ENCODE data around the gene CDKN2B. TPM values are rescaled to one million over a fixed set of nuclear protein-coding genes. Genes with fewer than 3 reads are reported as not detected.
A peak's percentile ranks its signal among the peaks of the same experiment; 100 is the strongest.

The CDKN2B gene
- total RNA-seq, 2 experiments from 2014 or later, result not detected

GRCh38 chr9:21974722-21975409 is 34.2 kb downstream of the CDKN2B start:
- Mint-ChIP-seq H3K27ac (no peak overlapping the region), H3K9me3 (peaks cover 6% of the 10 kb centered on the region), H3K36me3 (ENCODE audit: low read depth) (peaks cover 4% of the 10 kb centered on the region), H3K4me1 (ENCODE audit: low read depth) (peaks cover 22% of the 10 kb centered on the region), H3K4me3 (peak overlapping the region; percentile 83), H3K27me3 (peaks cover 98% of the 10 kb centered on the region)
- ChIA-PET CTCF (interaction anchor here (1.2 kb wide), 1 partner anchor 34 kb away, joined by 3 read pairs; no protein-coding TSS in a partner anchor), POLR2A (interaction anchor here (1.4 to 1.7 kb wide), 2 partner anchors 7 to 55 kb away, joined by 3 read pairs; no protein-coding TSS in a partner anchor)
- peaks cover 14 to 31% of the 10 kb centered on the region in 2 experiments for H3K9me3 ChIP-seq (ENCODE audit: control insufficient read depth in 1 of 2, insufficient read depth in 1 of 2, low read length in 2 of 2)
- H3K27me3 ChIP-seq (ENCODE audit: control insufficient read depth in 1 of 2, insufficient read depth in 2 of 2, low read length in 2 of 2), result peaks cover 81 to 99% of the 10 kb centered on the region in 2 experiments
- H3K4me1 ChIP-seq (ENCODE audit: insufficient read depth, low read length), result peaks cover 28% of the 10 kb centered on the region
- DNase-seq (peak in 5 of 14 experiments; percentile 21 to 59 (median 51)), ATAC-seq (ENCODE audit: poor library complexity) (peak; percentile 72)
- no peaks in the 10 kb centered on the region for H3K36me3 ChIP-seq (ENCODE audit: insufficient read depth, low read length)
- peak overlapping the region; percentile 54 for H3K4me3 ChIP-seq (ENCODE audit: low read length)
- no peak overlapping the region for H3K27ac ChIP-seq (ENCODE audit: low read depth in 1 of 2, low read length in 2 of 2)
- TF ChIP-seq, protein P1, sequence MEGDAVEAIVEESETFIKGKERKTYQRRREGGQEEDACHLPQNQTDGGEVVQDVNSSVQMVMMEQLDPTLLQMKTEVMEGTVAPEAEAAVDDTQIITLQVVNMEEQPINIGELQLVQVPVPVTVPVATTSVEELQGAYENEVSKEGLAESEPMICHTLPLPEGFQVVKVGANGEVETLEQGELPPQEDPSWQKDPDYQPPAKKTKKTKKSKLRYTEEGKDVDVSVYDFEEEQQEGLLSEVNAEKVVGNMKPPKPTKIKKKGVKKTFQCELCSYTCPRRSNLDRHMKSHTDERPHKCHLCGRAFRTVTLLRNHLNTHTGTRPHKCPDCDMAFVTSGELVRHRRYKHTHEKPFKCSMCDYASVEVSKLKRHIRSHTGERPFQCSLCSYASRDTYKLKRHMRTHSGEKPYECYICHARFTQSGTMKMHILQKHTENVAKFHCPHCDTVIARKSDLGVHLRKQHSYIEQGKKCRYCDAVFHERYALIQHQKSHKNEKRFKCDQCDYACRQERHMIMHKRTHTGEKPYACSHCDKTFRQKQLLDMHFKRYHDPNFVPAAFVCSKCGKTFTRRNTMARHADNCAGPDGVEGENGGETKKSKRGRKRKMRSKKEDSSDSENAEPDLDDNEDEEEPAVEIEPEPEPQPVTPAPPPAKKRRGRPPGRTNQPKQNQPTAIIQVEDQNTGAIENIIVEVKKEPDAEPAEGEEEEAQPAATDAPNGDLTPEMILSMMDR (IDR thresholded peaks at IDR 0.05), result no peak
- intact Hi-C loops (cut with DNase I, micrococcal nuclease), result loop anchor here in 1 of 2 experiments (5.0 kb wide), 1 partner anchor 32 kb away; the partner anchor contains the start of gene CDKN2B

DNA sequence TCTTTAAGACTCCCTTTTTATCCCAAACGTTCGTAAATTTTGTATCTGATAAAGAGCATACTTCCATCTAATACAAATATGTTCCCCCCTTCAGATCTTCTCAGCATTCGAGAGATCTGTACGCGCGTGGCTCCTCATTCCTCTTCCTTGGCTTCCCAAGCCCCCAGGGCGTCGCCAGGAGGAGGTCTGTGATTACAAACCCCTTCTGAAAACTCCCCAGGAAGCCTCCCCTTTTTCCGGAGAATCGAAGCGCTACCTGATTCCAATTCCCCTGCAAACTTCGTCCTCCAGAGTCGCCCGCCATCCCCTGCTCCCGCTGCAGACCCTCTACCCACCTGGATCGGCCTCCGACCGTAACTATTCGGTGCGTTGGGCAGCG is 34.8 kb downstream of the CDKN2B start:
- Mint-ChIP-seq H3K27ac (no peak overlapping the region), H3K27me3 (peaks cover 98% of the 10 kb centered on the region), H3K4me3 (peak overlapping the region; percentile 83), H3K9me3 (peaks cover 8% of the 10 kb centered on the region), H3K4me1 (ENCODE audit: low read depth) (peaks cover 23% of the 10 kb centered on the region), H3K36me3 (ENCODE audit: low read depth) (peaks cover 4% of the 10 kb centered on the region)
- H3K27me3 ChIP-seq (ENCODE audit: control insufficient read depth in 1 of 2, insufficient read depth in 2 of 2, low read length in 2 of 2), result peaks cover 81 to 99% of the 10 kb centered on the region in 2 experiments
- TF ChIP-seq, protein P1 (IDR thresholded peaks at IDR 0.05), result no peak
- peaks cover 19 to 36% of the 10 kb centered on the region in 2 experiments for H3K9me3 ChIP-seq (ENCODE audit: control insufficient read depth in 1 of 2, insufficient read depth in 1 of 2, low read length in 2 of 2)
- no peaks in the 10 kb centered on the region for H3K36me3 ChIP-seq (ENCODE audit: insufficient read depth, low read length)
- intact Hi-C loops (cut with DNase I, micrococcal nuclease), result loop anchor here in 1 of 2 experiments (5.0 kb wide), 1 partner anchor 33 kb away; the partner anchor contains the start of gene CDKN2B
- POLR2A ChIA-PET, result interaction anchor here (1.4 to 1.7 kb wide), 2 partner anchors 8 to 54 kb away, joined by 3 read pairs; no protein-coding TSS in a partner anchor
- H3K4me3 ChIP-seq (ENCODE audit: low read length), result peak overlapping the region; percentile 54
- ATAC-seq (ENCODE audit: poor library complexity) (no peak), DNase-seq (no peak)
- no peak overlapping the region for H3K27ac ChIP-seq (ENCODE audit: low read depth in 1 of 2, low read length in 2 of 2)
- H3K4me1 ChIP-seq (ENCODE audit: insufficient read depth, low read length), result peaks cover 28% of the 10 kb centered on the region
- CTCF ChIA-PET, result interaction anchor here (1.1 to 1.2 kb wide), 2 partner anchors 20 to 34 kb away, joined by 3 read pairs; partner anchors contain the start of genes CDKN2A and CDKN2B-AS1

- POLR2A ChIA-PET, result no interaction called here
- H3K9me3 Mint-ChIP-seq, result peaks cover 17% of the 10 kb centered on the region
- TF ChIP-seq, protein P1 (IDR thresholded peaks at IDR 0.05), result no peak
- peaks cover 36 to 54% of the 10 kb centered on the region in 2 experiments for H3K9me3 ChIP-seq (ENCODE audit: control insufficient read depth in 1 of 2, insufficient read depth in 1 of 2, low read length in 2 of 2)
- no peak overlapping the region for H3K27ac Mint-ChIP-seq
- H3K4me3 ChIP-seq (ENCODE audit: low read length), result no peak overlapping the region
- H3K27me3 Mint-ChIP-seq, result peaks cover 98% of the 10 kb centered on the region
- intact Hi-C loops (cut with DNase I, micrococcal nuclease), result loop anchor here in 1 of 2 experiments (5.0 kb wide), 1 partner anchor 35 kb away; the partner anchor contains the start of gene CDKN2B
- H3K4me1 Mint-ChIP-seq (ENCODE audit: low read depth), result peaks cover 31% of the 10 kb centered on the region
- H3K4me3 Mint-ChIP-seq, result no peak overlapping the region
- H3K4me1 ChIP-seq (ENCODE audit: insufficient read depth, low read length), result peaks cover 39% of the 10 kb centered on the region
- CTCF ChIA-PET, result no interaction called here
- H3K36me3 ChIP-seq (ENCODE audit: insufficient read depth, low read length), result no peaks in the 10 kb centered on the region
- no peak for DNase-seq
- H3K36me3 Mint-ChIP-seq (ENCODE audit: low read depth), result peaks cover 11% of the 10 kb centered on the region
- peaks cover 88 to 100% of the 10 kb centered on the region in 2 experiments for H3K27me3 ChIP-seq (ENCODE audit: control insufficient read depth in 1 of 2, insufficient read depth in 2 of 2, low read length in 2 of 2)
- no peak overlapping the region for H3K27ac ChIP-seq (ENCODE audit: low read depth in 1 of 2, low read length in 2 of 2)
- ATAC-seq (ENCODE audit: poor library complexity), result no peak
Measured at GRCh38 chr9:21972361-21972760, 36.7 kb downstream of the CDKN2B start.

Measured in CD4-positive, alpha-beta T cell (primary cell).